H1 (cell line): ENCODE data around the gene FOXP4.

Experiments
- BACH1 ChIP-seq: IDR thresholded peaks from 2 replicates; pipeline ENCODE4 v1.6.1; 2012; ENCODE audit warnings: low read length, improper control_type of control experiment
- CHD2 ChIP-seq: IDR thresholded peaks from 2 replicates; pipeline ENCODE4 v1.6.1; 2012; ENCODE audit warnings: low read length, improper control_type of control experiment
- CTCF ChIP-seq, 3 experiments: IDR thresholded peaks; 1 replicate in 2 of 3; 2 replicates in 1 of 3; pipeline versions ENCODE4 v1.5.1 to v1.6.1; 2011; ENCODE audit warnings: low read length in 3 of 3, mild to moderate bottlenecking in 3 of 3, inconsistent platforms in 2 of 3, low read depth in 1 of 3, moderate library complexity in 1 of 3; ENCODE audit not compliant: insufficient read depth in 1 of 3; ENCODE audit errors: control extremely low read depth in 1 of 3
- EGR1 ChIP-seq: IDR thresholded peaks from 2 replicates; pipeline ENCODE4 v1.6.1; 2011; ENCODE audit warnings: low read depth, low read length, borderline replicate concordance
- EP300 ChIP-seq, 2 experiments: IDR thresholded peaks; 1 replicate in 1 of 2; 2 replicates in 1 of 2; pipeline ENCODE4 v1.6.1; 2011 to 2012; ENCODE audit warnings: low read depth in 2 of 2, low read length in 2 of 2, mild to moderate bottlenecking in 2 of 2, borderline replicate concordance in 1 of 2, inconsistent platforms in 1 of 2, moderate library complexity in 1 of 2
- GTF2F1 ChIP-seq: IDR thresholded peaks from 2 replicates; pipeline ENCODE4 v1.6.1; 2012; ENCODE audit warnings: low read depth, low read length, improper control_type of control experiment, borderline replicate concordance
- POLR2A ChIP-seq, 2 experiments: IDR thresholded peaks; 1 replicate in 1 of 2; 2 replicates in 1 of 2; pipeline ENCODE4 v1.6.1; 2011; ENCODE audit warnings: low read depth in 2 of 2, low read length in 2 of 2, mild to moderate bottlenecking in 2 of 2; ENCODE audit errors: control extremely low read depth in 1 of 2
- POLR2AphosphoS5 ChIP-seq: IDR thresholded peaks from 2 replicates; pipeline ENCODE4 v1.6.1; 2011; ENCODE audit warnings: low read depth, low read length
- POU5F1 ChIP-seq: IDR thresholded peaks from 2 replicates; pipeline ENCODE4 v1.6.1; 2011; ENCODE audit warnings: low read depth, mild to moderate bottlenecking, low read length, moderate library complexity
- RXRA ChIP-seq: IDR thresholded peaks from 2 replicates; pipeline ENCODE4 v1.6.1; 2011; ENCODE audit warnings: low read depth, mild to moderate bottlenecking, low read length, moderate library complexity; ENCODE audit not compliant: insufficient read depth
- SIRT6 ChIP-seq: IDR thresholded peaks from one replicate; pipeline ENCODE4 v1.7.1; 2012; ENCODE audit warnings: low read length, inconsistent platforms
- SP1 ChIP-seq: IDR thresholded peaks from 2 replicates; pipeline ENCODE4 v1.6.1; 2011; ENCODE audit warnings: low read depth, low read length
- TAF1 ChIP-seq: IDR thresholded peaks from 2 replicates; pipeline ENCODE4 v1.6.1; 2011; ENCODE audit warnings: mild to moderate bottlenecking, low read depth, low read length
- TCF12 ChIP-seq: IDR thresholded peaks from 2 replicates; pipeline ENCODE4 v1.6.1; 2011; ENCODE audit warnings: low read depth, mild to moderate bottlenecking, low read length

- TF ChIP-seq CTCF (IDR thresholded peaks at IDR 0.05; ENCODE audit: control extremely low read depth in 1 of 3, insufficient read depth in 1 of 3, low read depth in 1 of 3, low read length in 3 of 3) (no peak), POU5F1 (no peak), EP300 (IDR thresholded peaks at IDR 0.05; ENCODE audit: borderline replicate concordance in 1 of 2, low read depth in 2 of 2, low read length in 2 of 2) (no peak), TAF1 (no peak), SP1 (no peak), POLR2AphosphoS5 (no peak), CHD2 (no peak), BACH1 (no peak), TCF12 (no peak), SIRT6 (no peak), RXRA (no peak), POLR2A (IDR thresholded peaks at IDR 0.05; ENCODE audit: control extremely low read depth in 1 of 2, low read depth in 2 of 2, low read length in 2 of 2) (no peak), EGR1 (no peak), GTF2F1 (no peak)
Measured at GRCh38 chr6:41497573-41497972, 48.6 kb upstream of the FOXP4 start.
